ENCODE results near the gene ALDH1A3. TPM values are rescaled to one million over a fixed set of nuclear protein-coding genes. Genes with fewer than 3 reads are reported as not detected.
A peak's percentile ranks its signal among the peaks of the same experiment; 100 is the strongest.

ALDH1A3 gene
- total and polyA plus RNA-seq, 2 of the 4 experiments (the other 2 are of a cell fraction), result 3.1 to 5.0 TPM

DNA sequence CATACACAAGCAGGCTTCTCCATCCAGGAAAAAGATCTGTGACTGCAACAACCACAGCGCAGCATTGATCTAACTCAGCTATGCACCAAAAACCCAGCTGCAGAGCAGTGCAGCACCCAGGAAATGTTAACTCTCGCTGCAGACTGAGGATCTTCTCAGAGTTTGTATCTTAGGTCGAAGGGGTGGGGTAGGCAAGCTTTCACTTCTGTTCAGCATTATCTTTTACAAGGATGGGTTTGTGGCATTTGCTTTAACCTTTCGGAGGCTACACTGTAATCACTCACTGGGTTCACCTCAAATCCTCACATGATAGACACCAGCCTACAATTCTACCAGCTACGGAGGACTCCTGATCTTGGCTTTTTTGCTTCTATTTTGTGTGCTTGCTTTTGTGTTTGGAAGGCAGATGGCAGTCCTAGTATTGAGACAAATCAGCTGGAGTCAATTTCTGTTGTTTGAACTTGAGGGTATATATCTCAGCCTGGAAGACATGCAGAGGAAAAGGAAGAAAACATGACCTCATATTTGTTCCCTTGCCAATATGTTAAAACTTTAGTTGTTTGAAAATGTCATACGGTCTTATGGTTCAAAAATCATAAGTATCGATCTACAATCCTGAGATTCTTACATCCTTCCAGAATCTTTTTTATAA is 64.7 kb downstream of the ALDH1A3 start:
- no peak overlapping the region for H4K91ac ChIP-seq (ENCODE audit: insufficient read depth, low read depth, low read length)
- H3K79me1 ChIP-seq (ENCODE audit: low read depth in 1 of 2, low read length in 2 of 2), result peaks cover 0 to 11% of the 10 kb centered on the region in 2 experiments; a peak in 1 of 4 replicates
- H3K4me3 ChIP-seq (ENCODE audit: insufficient read depth, low read depth, low read length), result no peak overlapping the region
- no peak overlapping the region for H2BK20ac ChIP-seq (ENCODE audit: low read depth, low read length)
- H2BK5ac ChIP-seq (ENCODE audit: low read depth, low read length, poor library complexity, severe bottlenecking), result no peak overlapping the region
- H3K4ac ChIP-seq (ENCODE audit: low read depth, low read length), result no peak overlapping the region
- H3K23ac ChIP-seq (ENCODE audit: low read depth, low read length), result peak overlapping the region; percentile 12; the same call in 1 of the 2 replicates
- H3K18ac ChIP-seq (ENCODE audit: low read depth, low read length), result no peak overlapping the region
- no peak overlapping the region for H3K27ac ChIP-seq (ENCODE audit: insufficient read depth, low read length)
- H4K5ac ChIP-seq (ENCODE audit: low read depth, low read length), result no peak overlapping the region
- H3K27me3 ChIP-seq (ENCODE audit: control insufficient read depth, insufficient read depth, low read length), result no peaks in the 10 kb centered on the region
- no peak overlapping the region for H3K9ac ChIP-seq (ENCODE audit: low read depth, low read length)
- intact Hi-C loops (cut with micrococcal nuclease) (no loop called here), dilution Hi-C loops (cut with HindIII; ENCODE audit: low sequenced_read_pairs, unreplicated experiment) (no loop called here), in situ Hi-C loops (cut with MboI; ENCODE audit: low sequenced_read_pairs) (no loop called here)
- DNase-seq (no peak), ATAC-seq (ENCODE audit: low read depth) (peak; percentile 40; the same call in 1 of the 2 replicates)
- H3K36me3 ChIP-seq (ENCODE audit: control insufficient read depth, insufficient read depth, low read length), result no peaks in the 10 kb centered on the region
- peak overlapping the region; percentile 53 for H3K4me2 ChIP-seq (ENCODE audit: low read depth, low read length)
- H2AK5ac ChIP-seq (ENCODE audit: low read depth, low read length), result no peak overlapping the region
- H3K56ac ChIP-seq (ENCODE audit: extremely low read depth, insufficient read depth, low read length), result no peak overlapping the region
- no peak overlapping the region for H3K14ac ChIP-seq (replicated peaks; ENCODE audit: low read depth, low read length)
- no peak overlapping the region for H2AK9ac ChIP-seq (replicated peaks; ENCODE audit: low read depth, low read length, poor library complexity)
- H3K9me1 ChIP-seq (ENCODE audit: insufficient read depth, low read length), result peaks cover 5% of the 10 kb centered on the region; the same call in 1 of the 2 replicates
- H2BK15ac ChIP-seq (ENCODE audit: low read depth, low read length), result no peak overlapping the region
- WGBS, 2 experiments (ENCODE audit: extremely low coverage in 2 of 2, insufficient read length in 1 of 2), result no CpG with 5 or more reads among the region's 7 CpGs
- no peaks in the 10 kb centered on the region for H4K20me1 ChIP-seq (ENCODE audit: insufficient read depth, low read length)
- peaks cover 10% of the 10 kb centered on the region for H3K4me1 ChIP-seq (ENCODE audit: control insufficient read depth, insufficient read depth, low read length)
- no peak overlapping the region for H4K8ac ChIP-seq (ENCODE audit: low read depth in 2 of 2, low read length in 2 of 2)
- POLR2A ChIA-PET (ENCODE audit: unreplicated experiment), result no interaction called here
- peak overlapping the region; percentile 34 for H2AFZ ChIP-seq (replicated peaks; ENCODE audit: low read length, poor library complexity)
- BruUV-seq (replicated peaks), result no TSS peak
- no peaks in the 10 kb centered on the region for H3K9me3 ChIP-seq (ENCODE audit: control insufficient read depth, insufficient read depth, low read length)
- no peak for TF ChIP-seq CEBPB (IDR thresholded peaks at IDR 0.05; ENCODE audit: low read depth, low read length)
- no peak for TF ChIP-seq RFX5 (IDR thresholded peaks at IDR 0.05; ENCODE audit: low read depth, low read length)
- TF ChIP-seq MAZ (IDR thresholded peaks at IDR 0.05; ENCODE audit: borderline replicate concordance, low read depth, low read length), result no peak
- TF ChIP-seq CHD1 (IDR thresholded peaks at IDR 0.05; ENCODE audit: low read depth, low read length), result no peak
- TF ChIP-seq POLR2A (IDR thresholded peaks at IDR 0.05; ENCODE audit: low read depth, low read length), result no peak
- TF ChIP-seq FOS (IDR thresholded peaks at IDR 0.05; ENCODE audit: low read depth, low read length), result no peak
- TF ChIP-seq BHLHE40 (IDR thresholded peaks at IDR 0.05; ENCODE audit: low read depth, low read length), result no peak
- no peak for TF ChIP-seq MXI1 (IDR thresholded peaks at IDR 0.05; ENCODE audit: borderline replicate concordance, low read depth, low read length)
- TF ChIP-seq RAD21 (IDR thresholded peaks at IDR 0.05; ENCODE audit: low read length), result no peak
- no peak for TF ChIP-seq NFE2L2 (IDR thresholded peaks at IDR 0.05; ENCODE audit: low read depth, low read length)
- no peak for TF ChIP-seq MAFK (IDR thresholded peaks at IDR 0.05; ENCODE audit: low read depth, low read length)
- CTCF ChIA-PET, result interaction anchor here (1.1 to 1.4 kb wide), 3 partner anchors 14 to 65 kb away, joined by 3 read pairs; no protein-coding TSS in a partner anchor
- H2BK120ac ChIP-seq (ENCODE audit: low read depth, low read length), result no peak overlapping the region

All from IMR-90 (cell line).